ENCODE measurements around the gene FAM47E. TPM values are rescaled to one million over a fixed set of nuclear protein-coding genes. Genes with fewer than 3 reads are reported as not detected.

Gene FAM47E
- total and polyA plus RNA-seq, 2 of the 13 experiments (the other 11 are each of a cell fraction or from before 2014, with no cell fraction given) = 0.33 to 0.66 TPM

- TF ChIP-seq ZBTB34 (CRISPR knock-in tag; IDR thresholded peaks at IDR 0.05) (no peak), NPAS2 (CRISPR knock-in tag; IDR thresholded peaks at IDR 0.05; ENCODE audit: borderline replicate concordance) (no peak), PLRG1 (conservative IDR thresholded peaks at IDR 0.05) (no peak), MYC (CRISPR knock-in tag; IDR thresholded peaks at IDR 0.05; ENCODE audit: borderline replicate concordance) (no peak), HNF4A (CRISPR knock-in tag; IDR thresholded peaks at IDR 0.05) (peak; percentile 64), MBNL3 (CRISPR knock-in tag; conservative IDR thresholded peaks at IDR 0.05) (no peak), KAT8 (CRISPR knock-in tag; IDR thresholded peaks at IDR 0.05) (peak; percentile 69; the same call in 1 of the 2 replicates), MLLT10 (CRISPR knock-in tag; IDR thresholded peaks at IDR 0.05) (no peak), ZNF292 (CRISPR knock-in tag; IDR thresholded peaks at IDR 0.05; ENCODE audit: borderline replicate concordance, low read depth) (peak; percentile 96), ZNF18 (CRISPR knock-in tag; IDR thresholded peaks at IDR 0.05; ENCODE audit: insufficient replicate concordance) (peak; percentile 46), ZNF354B (CRISPR knock-in tag; IDR thresholded peaks at IDR 0.05) (no peak), ZNF224 (CRISPR knock-in tag; IDR thresholded peaks at IDR 0.05) (no peak), ATF6 (CRISPR knock-in tag; conservative IDR thresholded peaks at IDR 0.05) (no peak), ZNF263 (CRISPR knock-in tag; IDR thresholded peaks at IDR 0.05) (no peak; the same call in 1 of the 2 replicates), ZNF576 (CRISPR knock-in tag; IDR thresholded peaks at IDR 0.05) (no peak), TBX2 (CRISPR knock-in tag; IDR thresholded peaks at IDR 0.05; ENCODE audit: borderline replicate concordance) (peak; percentile 76; the same call in 1 of the 2 replicates), MEF2D (CRISPR knock-in tag; IDR thresholded peaks at IDR 0.05) (peak; percentile 61; the same call in 1 of the 2 replicates), FOSL1 (CRISPR knock-in tag; IDR thresholded peaks at IDR 0.05; ENCODE audit: borderline replicate concordance) (no peak), ZSCAN30 (CRISPR knock-in tag; IDR thresholded peaks at IDR 0.05) (no peak)
- TF ChIP-seq, protein P1, sequence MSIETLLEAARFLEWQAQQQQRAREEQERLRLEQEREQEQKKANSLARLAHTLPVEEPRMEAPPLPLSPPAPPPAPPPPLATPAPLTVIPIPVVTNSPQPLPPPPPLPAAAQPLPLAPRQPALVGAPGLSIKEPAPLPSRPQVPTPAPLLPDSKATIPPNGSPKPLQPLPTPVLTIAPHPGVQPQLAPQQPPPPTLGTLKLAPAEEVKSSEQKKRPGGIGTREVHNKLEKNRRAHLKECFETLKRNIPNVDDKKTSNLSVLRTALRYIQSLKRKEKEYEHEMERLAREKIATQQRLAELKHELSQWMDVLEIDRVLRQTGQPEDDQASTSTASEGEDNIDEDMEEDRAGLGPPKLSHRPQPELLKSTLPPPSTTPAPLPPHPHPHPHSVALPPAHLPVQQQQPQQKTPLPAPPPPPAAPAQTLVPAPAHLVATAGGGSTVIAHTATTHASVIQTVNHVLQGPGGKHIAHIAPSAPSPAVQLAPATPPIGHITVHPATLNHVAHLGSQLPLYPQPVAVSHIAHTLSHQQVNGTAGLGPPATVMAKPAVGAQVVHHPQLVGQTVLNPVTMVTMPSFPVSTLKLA (IDR thresholded peaks at IDR 0.05) = no peak; the same call in 1 of the 2 replicates
- TF ChIP-seq, protein P2, sequence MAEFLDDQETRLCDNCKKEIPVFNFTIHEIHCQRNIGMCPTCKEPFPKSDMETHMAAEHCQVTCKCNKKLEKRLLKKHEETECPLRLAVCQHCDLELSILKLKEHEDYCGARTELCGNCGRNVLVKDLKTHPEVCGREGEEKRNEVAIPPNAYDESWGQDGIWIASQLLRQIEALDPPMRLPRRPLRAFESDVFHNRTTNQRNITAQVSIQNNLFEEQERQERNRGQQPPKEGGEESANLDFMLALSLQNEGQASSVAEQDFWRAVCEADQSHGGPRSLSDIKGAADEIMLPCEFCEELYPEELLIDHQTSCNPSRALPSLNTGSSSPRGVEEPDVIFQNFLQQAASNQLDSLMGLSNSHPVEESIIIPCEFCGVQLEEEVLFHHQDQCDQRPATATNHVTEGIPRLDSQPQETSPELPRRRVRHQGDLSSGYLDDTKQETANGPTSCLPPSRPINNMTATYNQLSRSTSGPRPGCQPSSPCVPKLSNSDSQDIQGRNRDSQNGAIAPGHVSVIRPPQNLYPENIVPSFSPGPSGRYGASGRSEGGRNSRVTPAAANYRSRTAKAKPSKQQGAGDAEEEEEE (CRISPR knock-in tag; IDR thresholded peaks at IDR 0.05; ENCODE audit: borderline replicate concordance) = no peak
Observed at GRCh38 chr4:76208005-76208765, 43.3 kb upstream of the FAM47E start (continued).
